IMR-90 (cell line): ENCODE results near the gene ABCA3. TPM values are rescaled to one million over a fixed set of nuclear protein-coding genes. Genes with fewer than 3 reads are reported as not detected.

Experiments used
- ATAC-seq: fragments of 200-7000 bp; cut with Tn5 transposase; 2 replicates; pipeline ENCODE4 v1.9.1; 2020; ENCODE audit warnings: low read depth, mild to moderate bottlenecking, moderate library complexity
- BruUV-seq: library from RNA; stranded (reverse); fragments of 400-500 nt; replicated peaks from 2 replicates; lab custom pipeline; 2021; lab: Mats Ljungman, UMichigan
- CTCF ChIA-PET: fragments of 300-600 bp; formaldehyde crosslinking; extraction: SDS; loops from one replicate; lab custom pipeline; 2021; ENCODE audit warnings: antibody characterized with exemption; lab: Yijun Ruan, JAX
- POLR2A ChIA-PET: fragments of 300-600 bp; sonication (Branson Sonifier 250); formaldehyde crosslinking; loops from one replicate; lab custom pipeline; 2022; ENCODE audit warnings: antibody characterized with exemption; ENCODE audit not compliant: unreplicated experiment; lab: Charles Lee
- DNase-seq: peaks from one replicate; pipeline ENCODE4 v3.0.0; 2013
- H2AFZ ChIP-seq: replicated peaks from 2 replicates; pipeline ENCODE3; 2013; ENCODE audit warnings: low read length, mild to moderate bottlenecking; ENCODE audit not compliant: poor library complexity
- H2AK5ac ChIP-seq: 2 replicates; pipeline ENCODE4 v1.6.1; 2013; ENCODE audit warnings: low read depth, low read length, inconsistent platforms
- H2AK9ac ChIP-seq: replicated peaks from 2 replicates; pipeline ENCODE3; 2013; ENCODE audit warnings: mild to moderate bottlenecking, low read depth, low read length, moderate library complexity; ENCODE audit not compliant: poor library complexity
- H2BK120ac ChIP-seq: 2 replicates; pipeline ENCODE4 v1.6.1; 2013; ENCODE audit warnings: low read depth, low read length, inconsistent platforms
- H2BK15ac ChIP-seq: 3 replicates; pipeline ENCODE4 v1.6.1; 2013; ENCODE audit warnings: low read depth, low read length, inconsistent platforms
- H2BK20ac ChIP-seq: 2 replicates; pipeline ENCODE4 v1.6.1; 2013; ENCODE audit warnings: low read depth, mild to moderate bottlenecking, inconsistent platforms, low read length, moderate library complexity
- H2BK5ac ChIP-seq: 2 replicates; pipeline ENCODE4 v1.6.1; 2013; ENCODE audit warnings: mild to moderate bottlenecking, low read depth, low read length, inconsistent platforms; ENCODE audit not compliant: poor library complexity, severe bottlenecking
- H3K14ac ChIP-seq: replicated peaks from 2 replicates; pipeline ENCODE4 v1.6.1; 2013; ENCODE audit warnings: low read depth, low read length, inconsistent platforms
- H3K18ac ChIP-seq: 2 replicates; pipeline ENCODE4 v1.6.1; 2013; ENCODE audit warnings: low read depth, low read length, control low read depth
- H3K23ac ChIP-seq: 2 replicates; pipeline ENCODE4 v1.6.1; 2013; ENCODE audit warnings: low read depth, low read length, inconsistent platforms
- H3K27ac ChIP-seq: 2 replicates; pipeline ENCODE4 v1.5.1; 2013; ENCODE audit warnings: mild to moderate bottlenecking, control low read depth, low read length; ENCODE audit not compliant: insufficient read depth
- H3K27me3 ChIP-seq: 2 replicates; pipeline ENCODE4 v1.6.1; 2013; ENCODE audit warnings: low read length; ENCODE audit not compliant: control insufficient read depth, insufficient read depth
- H3K36me3 ChIP-seq: 2 replicates; pipeline ENCODE4 v1.6.1; 2013; ENCODE audit warnings: low read length, mixed read lengths; ENCODE audit not compliant: control insufficient read depth, insufficient read depth
- H3K4ac ChIP-seq: 2 replicates; pipeline ENCODE4 v1.6.1; 2013; ENCODE audit warnings: low read depth, low read length, inconsistent platforms
- H3K4me1 ChIP-seq: 2 replicates; pipeline ENCODE4 v1.6.1; 2013; ENCODE audit warnings: low read length, mixed read lengths; ENCODE audit not compliant: control insufficient read depth, insufficient read depth
- H3K4me2 ChIP-seq: 2 replicates; pipeline ENCODE4 v1.6.1; 2013; ENCODE audit warnings: low read depth, mild to moderate bottlenecking, control low read depth, low read length, moderate library complexity
- H3K4me3 ChIP-seq: 2 replicates; pipeline ENCODE4 v1.5.1; 2013; ENCODE audit warnings: low read depth, mild to moderate bottlenecking, control low read depth, low read length, moderate library complexity; ENCODE audit not compliant: insufficient read depth
- H3K56ac ChIP-seq: 2 replicates; pipeline ENCODE4 v1.6.1; 2013; ENCODE audit warnings: low read length, inconsistent platforms; ENCODE audit not compliant: insufficient read depth; ENCODE audit errors: extremely low read depth
- H3K79me1 ChIP-seq, 2 experiments: 2 replicates each; pipeline ENCODE4 v1.6.1; 2013; ENCODE audit warnings: low read length in 2 of 2, inconsistent platforms in 1 of 2, low read depth in 1 of 2
- H3K9ac ChIP-seq: 2 replicates; pipeline ENCODE4 v1.6.1; 2013; ENCODE audit warnings: low read depth, low read length, control low read depth
- H3K9me1 ChIP-seq: 2 replicates; pipeline ENCODE4 v1.6.1; 2013; ENCODE audit warnings: low read length, inconsistent platforms; ENCODE audit not compliant: insufficient read depth
- H3K9me3 ChIP-seq: 2 replicates; pipeline ENCODE4 v1.6.1; 2013; ENCODE audit warnings: low read length; ENCODE audit not compliant: control insufficient read depth, insufficient read depth
- H4K20me1 ChIP-seq: 2 replicates; pipeline ENCODE4 v1.6.1; 2013; ENCODE audit warnings: low read length, inconsistent platforms; ENCODE audit not compliant: insufficient read depth
- H4K5ac ChIP-seq: 2 replicates; pipeline ENCODE4 v1.6.1; 2013; ENCODE audit warnings: mild to moderate bottlenecking, low read depth, low read length, control low read depth
- H4K8ac ChIP-seq, 2 experiments: 2 replicates each; pipeline ENCODE4 v1.6.1; 2013; ENCODE audit warnings: low read depth in 2 of 2, low read length in 2 of 2, control low read depth in 1 of 2, inconsistent platforms in 1 of 2
- H4K91ac ChIP-seq: 2 replicates; pipeline ENCODE4 v1.6.1; 2013; ENCODE audit warnings: low read depth, low read length, inconsistent platforms; ENCODE audit not compliant: insufficient read depth
- BHLHE40 ChIP-seq: fragments of 150-350 bp; IDR thresholded peaks from 2 replicates; pipeline ENCODE4 v1.6.1; 2016; ENCODE audit warnings: mild to moderate bottlenecking, low read depth, low read length
- CEBPB ChIP-seq: IDR thresholded peaks from 2 replicates; pipeline ENCODE4 v1.6.1; 2012; ENCODE audit warnings: low read depth, low read length, improper control_type of control experiment
- CHD1 ChIP-seq: IDR thresholded peaks from 2 replicates; pipeline ENCODE4 v1.6.1; 2012; ENCODE audit warnings: low read depth, low read length, improper control_type of control experiment
- FOS ChIP-seq: fragments of 150-350 bp; IDR thresholded peaks from 2 replicates; pipeline ENCODE4 v1.6.1; 2016; ENCODE audit warnings: low read depth, low read length
- MAFK ChIP-seq: IDR thresholded peaks from 2 replicates; pipeline ENCODE4 v1.6.1; 2012; ENCODE audit warnings: low read depth, low read length, improper control_type of control experiment
- MAZ ChIP-seq: IDR thresholded peaks from 2 replicates; pipeline ENCODE4 v1.6.1; 2012; ENCODE audit warnings: low read depth, mild to moderate bottlenecking, low read length, improper control_type of control experiment, moderate library complexity, borderline replicate concordance
- MXI1 ChIP-seq: IDR thresholded peaks from 2 replicates; pipeline ENCODE4 v1.6.1; 2012; ENCODE audit warnings: low read depth, mild to moderate bottlenecking, low read length, moderate library complexity, borderline replicate concordance
- NFE2L2 ChIP-seq: fragments of 150-350 bp; IDR thresholded peaks from 2 replicates; pipeline ENCODE4 v1.6.1; 2016; ENCODE audit warnings: low read depth, mild to moderate bottlenecking, low read length
- POLR2A ChIP-seq: IDR thresholded peaks from 2 replicates; pipeline ENCODE4 v1.6.1; 2012; ENCODE audit warnings: mild to moderate bottlenecking, low read depth, low read length
- RAD21 ChIP-seq: IDR thresholded peaks from 2 replicates; pipeline ENCODE4 v1.6.1; 2012; ENCODE audit warnings: low read length, improper control_type of control experiment
- RCOR1 ChIP-seq: IDR thresholded peaks from 2 replicates; pipeline ENCODE4 v1.6.1; 2012; ENCODE audit warnings: mild to moderate bottlenecking, low read length, improper control_type of control experiment; ENCODE audit not compliant: insufficient replicate concordance
- RFX5 ChIP-seq: IDR thresholded peaks from 2 replicates; pipeline ENCODE4 v1.8.0; 2012; ENCODE audit warnings: low read depth, mild to moderate bottlenecking, low read length, moderate library complexity
- SMC3 ChIP-seq: fragments of 150-350 bp; IDR thresholded peaks from 2 replicates; pipeline ENCODE4 v1.6.1; 2016; ENCODE audit warnings: low read depth, mild to moderate bottlenecking, antibody characterized with exemption, low read length, moderate library complexity
- WGBS, 2 experiments: methylation state at CpG; one replicate each; pipeline versions ENCODE4 v1.1.5 to v1.1.7; 2013; ENCODE audit warnings: missing lambda C conversion rate in 2 of 2; ENCODE audit not compliant: insufficient read length in 1 of 2; ENCODE audit errors: extremely low coverage in 2 of 2; 5-methylcytosine and 5-hydroxymethylcytosine counted together
- dilution Hi-C: fragments of 300-500 bp; cut with HindIII; formaldehyde crosslinking; loops from one replicate; pipeline ENCODE4 v1.14.3; 2018; ENCODE audit warnings: low sequenced_read_pairs; ENCODE audit not compliant: unreplicated experiment
- in situ Hi-C: fragments of 300-500 bp; cut with MboI; formaldehyde crosslinking; loops from 3 replicates; pipeline ENCODE4 v1.14.3; 2019; ENCODE audit warnings: low sequenced_read_pairs, inconsistent platforms, mixed read lengths
- intact Hi-C: fragments of 100-400 bp; cut with micrococcal nuclease; formaldehyde crosslinking; loops from 2 replicates; pipeline ENCODE4 v1.10.0; 2022
- polyA plus RNA-seq, 3 experiments: library from polyadenylated mRNA; depleted of rRNA; stranded (reverse); fragments of >200 nt; gene quantifications; 2 replicates each; pipeline ENCODE4 v1.2.3, GENCODE V29; 2012; ENCODE audit warnings: low replicate concordance in 1 of 3
- total RNA-seq: library from RNA; depleted of rRNA; stranded (reverse); fragments of >200 nt; gene quantifications from 2 replicates; pipeline ENCODE4 v1.2.3, GENCODE V29; 2012
- TF ChIP-seq, protein P1 (sequence below): fragments of 150-350 bp; IDR thresholded peaks from 2 replicates; pipeline ENCODE4 v1.6.1; 2016; ENCODE audit warnings: low read depth, mild to moderate bottlenecking, low read length, moderate library complexity, borderline replicate concordance
- TF ChIP-seq, protein P2 (sequence below): conservative IDR thresholded peaks from 2 replicates; pipeline ENCODE4 v1.5.1; 2012; ENCODE audit warnings: mild to moderate bottlenecking, low read depth, low read length, improper control_type of control experiment
- TF ChIP-seq, protein P3 (sequence below): fragments of 150-350 bp; IDR thresholded peaks from 2 replicates; pipeline ENCODE4 v1.6.1; 2017; ENCODE audit warnings: mild to moderate bottlenecking, antibody characterized with exemption, low read length, low read depth

ABCA3 gene
- total and polyA plus RNA-seq, 2 of the 4 experiments (the other 2 are of a cell fraction) = 0.18 to 0.22 TPM

DNA sequence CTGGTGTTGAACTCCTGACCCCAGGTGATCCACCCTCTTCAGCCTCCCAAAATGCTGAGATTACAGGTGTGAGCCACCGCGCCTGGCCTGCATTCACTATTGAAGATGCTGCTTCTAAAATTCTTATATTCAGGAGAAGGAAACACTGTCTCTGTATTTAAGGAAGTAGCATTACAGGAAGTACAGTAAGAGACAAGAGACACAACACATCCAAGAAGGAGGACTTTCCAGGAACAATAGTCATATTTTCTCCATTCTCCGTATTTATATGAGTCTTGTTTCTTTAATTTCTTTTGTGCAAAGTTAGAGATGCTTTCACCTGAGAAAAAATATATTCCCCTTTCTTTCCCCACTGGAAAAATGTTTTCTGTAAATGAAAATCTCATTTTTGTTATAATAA, 18.3 kb upstream of the ABCA3 start:
- Histone ChIP-seq H3K36me3 (no peaks in the 10 kb centered on the region), H3K79me1 (no peaks in the 10 kb centered on the region), H2AFZ (no peak overlapping the region), H3K4me3 (no peak overlapping the region), H4K91ac (no peak overlapping the region), H2BK120ac (no peak overlapping the region), H3K4ac (no peak overlapping the region), H2BK5ac (no peak overlapping the region), H2AK5ac (no peak overlapping the region), H3K14ac (no peak overlapping the region), H4K20me1 (no peaks in the 10 kb centered on the region), H4K5ac (no peak overlapping the region), H3K18ac (no peak overlapping the region), H2AK9ac (no peak overlapping the region), H3K4me1 (no peaks in the 10 kb centered on the region), H3K9me3 (peaks cover 4% of the 10 kb centered on the region; the same call in 1 of the 2 replicates), H3K9ac (no peak overlapping the region), H3K56ac (no peak overlapping the region), H4K8ac (no peak overlapping the region), H3K4me2 (no peak overlapping the region), H2BK20ac (no peak overlapping the region), H2BK15ac (no peak overlapping the region), H3K27ac (no peak overlapping the region), H3K23ac (no peak overlapping the region), H3K9me1 (no peaks in the 10 kb centered on the region), H3K27me3 (peaks cover 21% of the 10 kb centered on the region)
- dilution Hi-C loops = no loop called here
- ATAC-seq = no peak
- in situ Hi-C loops = loop anchor here (10.0 kb wide), 1 partner anchor 46 kb away; no protein-coding TSS in a partner anchor
- BruUV-seq = no TSS peak
- WGBS, 2 experiments = no CpG with 5 or more reads among the region's 3 CpGs
- TF ChIP-seq, protein P1, sequence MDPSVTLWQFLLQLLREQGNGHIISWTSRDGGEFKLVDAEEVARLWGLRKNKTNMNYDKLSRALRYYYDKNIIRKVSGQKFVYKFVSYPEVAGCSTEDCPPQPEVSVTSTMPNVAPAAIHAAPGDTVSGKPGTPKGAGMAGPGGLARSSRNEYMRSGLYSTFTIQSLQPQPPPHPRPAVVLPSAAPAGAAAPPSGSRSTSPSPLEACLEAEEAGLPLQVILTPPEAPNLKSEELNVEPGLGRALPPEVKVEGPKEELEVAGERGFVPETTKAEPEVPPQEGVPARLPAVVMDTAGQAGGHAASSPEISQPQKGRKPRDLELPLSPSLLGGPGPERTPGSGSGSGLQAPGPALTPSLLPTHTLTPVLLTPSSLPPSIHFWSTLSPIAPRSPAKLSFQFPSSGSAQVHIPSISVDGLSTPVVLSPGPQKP = no peak
- no peak for TF ChIP-seq MAFK
- no peak for TF ChIP-seq NFE2L2
- no peak for TF ChIP-seq SMC3
- no peak for TF ChIP-seq MXI1
- TF ChIP-seq, protein P2, sequence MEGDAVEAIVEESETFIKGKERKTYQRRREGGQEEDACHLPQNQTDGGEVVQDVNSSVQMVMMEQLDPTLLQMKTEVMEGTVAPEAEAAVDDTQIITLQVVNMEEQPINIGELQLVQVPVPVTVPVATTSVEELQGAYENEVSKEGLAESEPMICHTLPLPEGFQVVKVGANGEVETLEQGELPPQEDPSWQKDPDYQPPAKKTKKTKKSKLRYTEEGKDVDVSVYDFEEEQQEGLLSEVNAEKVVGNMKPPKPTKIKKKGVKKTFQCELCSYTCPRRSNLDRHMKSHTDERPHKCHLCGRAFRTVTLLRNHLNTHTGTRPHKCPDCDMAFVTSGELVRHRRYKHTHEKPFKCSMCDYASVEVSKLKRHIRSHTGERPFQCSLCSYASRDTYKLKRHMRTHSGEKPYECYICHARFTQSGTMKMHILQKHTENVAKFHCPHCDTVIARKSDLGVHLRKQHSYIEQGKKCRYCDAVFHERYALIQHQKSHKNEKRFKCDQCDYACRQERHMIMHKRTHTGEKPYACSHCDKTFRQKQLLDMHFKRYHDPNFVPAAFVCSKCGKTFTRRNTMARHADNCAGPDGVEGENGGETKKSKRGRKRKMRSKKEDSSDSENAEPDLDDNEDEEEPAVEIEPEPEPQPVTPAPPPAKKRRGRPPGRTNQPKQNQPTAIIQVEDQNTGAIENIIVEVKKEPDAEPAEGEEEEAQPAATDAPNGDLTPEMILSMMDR = no peak
- no peak for TF ChIP-seq RAD21
- TF ChIP-seq FOS = no peak
- no peak for TF ChIP-seq CEBPB
- TF ChIP-seq RCOR1 = no peak
- TF ChIP-seq RFX5 = no peak
- TF ChIP-seq, protein P3, sequence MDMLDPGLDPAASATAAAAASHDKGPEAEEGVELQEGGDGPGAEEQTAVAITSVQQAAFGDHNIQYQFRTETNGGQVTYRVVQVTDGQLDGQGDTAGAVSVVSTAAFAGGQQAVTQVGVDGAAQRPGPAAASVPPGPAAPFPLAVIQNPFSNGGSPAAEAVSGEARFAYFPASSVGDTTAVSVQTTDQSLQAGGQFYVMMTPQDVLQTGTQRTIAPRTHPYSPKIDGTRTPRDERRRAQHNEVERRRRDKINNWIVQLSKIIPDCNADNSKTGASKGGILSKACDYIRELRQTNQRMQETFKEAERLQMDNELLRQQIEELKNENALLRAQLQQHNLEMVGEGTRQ = no peak
- TF ChIP-seq MAZ = no peak
- TF ChIP-seq POLR2A = no peak
- TF ChIP-seq CHD1 = no peak
- TF ChIP-seq BHLHE40 = no peak
- CTCF ChIA-PET = no interaction called here
- intact Hi-C loops = loop anchor here (5.0 kb wide), 1 partner anchor 33 kb away; no protein-coding TSS in a partner anchor
- POLR2A ChIA-PET = no interaction called here
- DNase-seq = no peak
